HL-60/S4 (cell line): ENCODE data around the gene RAET1E.
"Not testable (repeated sequence)": the region's sequence is repeated elsewhere in the genome, so short reads cannot be mapped to it uniquely, and the experiment has no call there.

Experiments
- in situ Hi-C: fragments of 300-500 bp; cut with MboI; formaldehyde crosslinking; loops from 2 replicates; pipeline ENCODE4 v1.14.3; 2022; ENCODE audit warnings: low sequenced_read_pairs

RAET1E gene

GRCh38 chr6:149913085-149913484 is 15.2 kb upstream of the RAET1E start:
- in situ Hi-C loops, result no loop called here

DNA sequence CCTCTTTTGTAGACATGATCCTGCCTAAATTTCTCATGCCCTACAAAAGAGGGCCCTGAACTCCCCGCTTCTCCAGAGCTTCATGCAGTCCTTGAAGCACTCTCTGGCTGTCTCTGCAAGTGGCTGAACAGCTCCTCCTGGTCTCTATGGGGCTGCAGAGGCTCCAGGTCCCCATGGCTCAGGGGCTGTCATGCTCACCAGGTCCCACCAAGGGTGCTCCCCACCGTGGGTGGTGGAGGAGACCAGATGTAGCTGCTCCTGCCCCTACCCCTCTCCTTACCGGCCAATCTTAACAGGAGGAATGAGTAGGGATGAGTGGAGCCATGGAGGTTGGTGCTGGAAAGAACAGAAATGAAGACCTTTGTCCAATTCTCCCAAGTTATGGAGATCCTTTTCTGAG is 14.8 kb upstream of the RAET1E start:
- in situ Hi-C loops, result not testable (repeated sequence)

- in situ Hi-C loops, result no loop called here
Measured at GRCh38 chr6:149910721-149911151, 12.8 kb upstream of the RAET1E start.

- in situ Hi-C loops, result no loop called here
Measured at GRCh38 chr6:149909701-149910470, 12.0 kb upstream of the RAET1E start.

DNA sequence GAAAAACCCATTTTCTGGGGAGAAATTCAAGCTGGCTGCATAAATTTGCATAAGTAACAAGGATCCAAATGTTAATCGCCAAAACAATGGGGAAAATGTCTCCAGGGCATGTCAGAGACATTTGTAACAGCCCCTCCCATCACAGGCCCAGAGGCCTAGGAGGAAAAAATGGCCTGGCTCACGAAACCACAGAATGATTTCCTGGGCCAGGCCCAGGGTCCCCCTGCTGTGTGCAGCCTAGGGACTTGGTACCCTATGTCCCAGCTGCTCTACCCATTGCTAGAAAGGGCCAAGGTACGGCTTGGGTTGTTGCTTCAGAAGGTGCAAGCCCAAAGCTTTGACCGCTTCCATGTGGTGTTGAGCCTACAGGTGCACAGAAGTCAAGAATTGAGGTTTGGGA is 10.6 kb upstream of the RAET1E start:
- in situ Hi-C loops, result not testable (repeated sequence)

- in situ Hi-C loops, result no loop called here
Measured at GRCh38 chr6:149907317-149907716, 9.4 kb upstream of the RAET1E start.

DNA sequence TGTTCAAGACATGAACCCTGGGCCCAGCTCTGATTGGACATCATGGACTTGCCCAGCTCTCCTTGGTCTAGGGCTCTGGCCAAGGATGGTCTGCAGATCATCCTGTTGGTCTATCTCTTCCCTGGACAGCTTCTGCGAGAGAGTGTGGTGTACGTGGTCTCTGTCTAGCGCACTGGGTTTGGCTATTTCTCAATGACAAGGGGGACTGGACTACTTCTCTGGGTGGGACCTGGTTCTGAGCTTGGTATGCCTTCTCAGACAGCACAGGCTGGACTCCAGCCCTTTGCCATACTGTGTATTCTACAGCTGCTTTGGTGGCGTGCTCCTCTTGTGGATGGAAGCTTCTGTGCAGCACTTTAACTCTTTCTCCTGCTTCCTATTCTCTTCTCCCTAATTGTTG is 8.5 kb upstream of the RAET1E start:
- in situ Hi-C loops, result no loop called here

GRCh38 chr6:149905911-149906371 is 8.0 kb upstream of the RAET1E start:
- in situ Hi-C loops, result no loop called here

DNA sequence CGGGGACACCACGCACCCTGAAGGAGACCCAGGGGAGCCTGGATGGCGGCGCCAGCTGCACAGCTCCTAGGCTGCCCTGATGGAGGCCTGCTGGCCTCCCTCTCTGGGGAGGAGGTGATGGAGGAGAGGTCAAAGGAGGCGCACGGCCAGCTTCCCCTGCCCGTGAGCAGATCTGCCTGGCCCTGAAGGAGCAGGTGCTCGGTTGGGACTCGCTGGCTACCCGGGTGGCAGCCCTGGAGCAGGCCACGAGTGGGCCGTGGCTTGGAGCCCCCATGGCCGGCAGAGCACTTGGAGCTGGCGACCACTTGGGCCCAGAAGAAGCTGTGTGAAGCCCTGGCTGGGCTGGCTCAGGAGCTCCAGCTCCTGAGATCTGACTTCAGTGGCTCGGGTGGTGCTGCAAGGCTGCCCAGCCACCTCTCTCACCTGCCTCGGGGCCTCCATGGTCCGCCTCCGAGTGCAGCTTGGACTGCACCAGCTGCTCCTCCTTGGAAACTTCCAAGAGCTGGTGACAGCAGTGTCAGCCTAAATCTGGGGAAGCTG is 7.5 kb upstream of the RAET1E start:
- in situ Hi-C loops, result no loop called here

GRCh38 chr6:149904661-149905370 is 6.9 kb upstream of the RAET1E start:
- in situ Hi-C loops, result no loop called here

DNA sequence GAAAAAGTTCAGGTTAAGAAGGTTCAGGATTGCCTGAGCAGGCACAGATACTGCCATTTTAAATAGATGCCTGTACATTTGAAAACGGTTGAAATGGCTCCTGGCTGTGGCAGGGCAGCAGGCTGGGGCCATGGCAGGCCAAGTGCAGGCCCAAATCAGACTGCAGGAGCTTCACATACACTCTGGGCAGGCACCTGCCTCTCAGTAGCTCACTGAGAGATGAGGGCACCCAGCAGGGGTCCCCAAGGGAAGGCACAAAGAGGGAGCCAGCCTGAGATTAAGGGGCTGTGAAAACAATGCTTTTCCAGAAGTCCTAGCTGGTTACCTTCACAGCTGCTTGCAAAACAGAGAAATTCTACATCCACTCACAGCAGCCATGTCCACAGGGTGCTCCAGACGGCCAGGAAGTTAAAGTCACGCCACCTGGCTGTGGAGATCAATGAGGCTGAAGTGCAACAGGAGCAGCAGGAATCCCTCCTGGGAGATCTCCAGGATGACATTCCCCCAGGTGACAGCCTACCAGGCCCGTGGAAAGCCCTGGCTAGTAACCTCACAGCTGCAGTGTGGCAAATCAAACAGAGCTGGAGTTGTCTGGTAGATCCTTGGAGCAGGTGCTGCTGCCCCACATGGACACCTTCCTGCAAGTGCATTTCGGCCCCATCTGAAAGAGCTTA is 6.2 kb upstream of the RAET1E start:
- in situ Hi-C loops, result no loop called here

DNA sequence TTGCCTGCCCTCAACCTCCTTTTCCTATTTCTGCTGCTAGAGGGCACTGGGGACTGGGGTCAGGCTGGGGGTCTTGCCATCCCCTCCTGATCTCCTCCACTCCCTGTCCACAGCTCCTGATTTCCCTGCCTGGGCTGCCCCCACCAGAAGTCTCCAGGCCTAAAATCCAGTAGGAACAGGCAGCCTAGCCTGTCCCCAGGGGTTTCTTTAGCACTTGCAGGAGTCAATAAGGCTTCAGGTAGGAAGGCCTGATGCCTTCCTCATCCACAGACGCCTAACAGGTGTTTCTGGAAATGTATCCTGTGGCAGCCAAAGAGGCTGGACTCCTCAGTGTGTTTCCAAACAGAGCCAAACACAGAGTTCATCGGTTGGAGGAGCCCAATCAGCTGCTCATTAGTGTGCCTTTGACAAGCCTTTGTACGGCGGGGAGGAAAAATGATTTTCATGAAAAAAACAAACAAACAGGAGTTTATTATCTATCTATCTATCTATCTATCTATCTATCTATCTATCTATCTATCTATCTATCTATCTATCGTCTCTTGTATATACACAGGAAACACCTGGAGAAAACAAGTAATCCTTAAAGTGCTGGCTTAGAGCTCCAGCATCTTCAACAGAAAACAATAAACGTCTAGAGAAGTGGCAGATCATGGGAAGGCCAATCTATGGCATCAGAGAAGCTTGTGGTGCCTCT is 3.7 kb upstream of the RAET1E start:
- in situ Hi-C loops, result no loop called here

DNA sequence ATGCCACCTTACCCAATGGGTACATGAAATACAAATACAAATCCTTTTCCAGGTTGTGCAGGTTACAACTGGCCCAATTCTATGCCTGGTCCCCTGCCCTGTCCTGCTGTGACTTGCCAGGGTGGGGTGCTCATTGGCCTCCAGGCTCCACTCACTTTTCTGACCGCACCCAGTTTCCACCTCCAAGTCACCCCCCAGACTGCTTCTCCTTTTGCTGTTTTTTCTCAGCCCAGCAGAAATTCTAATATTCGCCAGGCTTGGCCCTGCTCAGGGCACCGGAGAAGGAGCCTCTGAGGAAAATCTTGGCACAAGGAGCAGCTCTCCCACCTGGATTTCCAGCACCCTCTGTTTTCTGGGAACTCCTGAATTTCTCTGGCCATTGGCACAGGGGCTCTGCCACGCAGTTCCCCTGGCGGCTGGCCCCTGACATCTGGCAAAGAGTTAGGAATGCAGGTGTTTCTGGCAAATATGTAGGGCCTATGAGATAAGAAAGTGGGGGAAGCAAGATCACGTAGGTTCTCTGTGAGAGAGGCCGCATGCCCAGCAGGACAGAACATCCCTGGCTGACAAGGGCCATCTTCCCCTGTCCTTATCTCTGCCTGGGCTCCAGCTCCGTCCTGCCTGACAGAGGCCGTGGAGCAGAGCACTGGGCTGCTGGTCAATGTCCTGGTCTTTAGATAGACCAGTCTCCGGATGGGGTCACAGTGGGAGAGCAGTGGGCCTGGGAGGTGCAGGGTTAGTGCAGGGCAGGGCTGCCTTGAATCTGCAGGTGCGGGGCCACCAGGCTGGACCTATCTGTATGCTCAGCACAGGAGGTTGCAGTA is 2.9 kb upstream of the RAET1E start:
- in situ Hi-C loops, result no loop called here

DNA sequence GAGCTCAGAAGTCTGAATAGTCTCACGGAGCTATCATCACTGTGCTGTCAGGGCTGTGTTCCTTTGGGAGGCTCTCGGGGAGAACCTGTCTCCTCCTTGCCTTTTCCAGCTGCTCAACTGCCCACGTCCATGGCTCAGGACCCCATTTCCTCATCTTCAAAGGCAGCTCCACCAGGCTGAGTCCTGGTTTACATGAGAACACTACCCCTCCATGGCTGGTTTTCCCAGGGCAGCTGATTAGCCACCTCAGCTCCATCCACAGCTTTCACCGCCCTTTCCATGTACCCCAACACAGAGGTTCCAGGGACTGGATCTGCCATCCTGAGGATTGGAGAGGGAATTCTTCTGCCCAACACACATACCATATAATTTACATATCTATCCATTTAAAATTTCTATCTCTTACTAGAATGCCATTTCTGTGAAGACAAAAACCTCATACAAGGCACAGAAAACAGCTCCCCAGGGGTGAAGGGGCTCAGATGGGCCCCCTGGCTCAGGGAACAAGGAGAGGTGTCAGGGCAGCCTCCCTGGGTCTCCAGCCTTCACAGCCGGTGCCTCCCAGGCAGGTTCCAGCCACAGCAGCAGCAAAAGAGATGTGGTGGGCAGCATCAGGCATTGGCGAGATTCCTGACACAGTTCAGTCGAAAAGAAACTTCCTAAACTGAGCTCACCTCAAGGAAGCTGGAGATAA is 2.2 kb upstream of the RAET1E start:
- in situ Hi-C loops, result no loop called here

DNA sequence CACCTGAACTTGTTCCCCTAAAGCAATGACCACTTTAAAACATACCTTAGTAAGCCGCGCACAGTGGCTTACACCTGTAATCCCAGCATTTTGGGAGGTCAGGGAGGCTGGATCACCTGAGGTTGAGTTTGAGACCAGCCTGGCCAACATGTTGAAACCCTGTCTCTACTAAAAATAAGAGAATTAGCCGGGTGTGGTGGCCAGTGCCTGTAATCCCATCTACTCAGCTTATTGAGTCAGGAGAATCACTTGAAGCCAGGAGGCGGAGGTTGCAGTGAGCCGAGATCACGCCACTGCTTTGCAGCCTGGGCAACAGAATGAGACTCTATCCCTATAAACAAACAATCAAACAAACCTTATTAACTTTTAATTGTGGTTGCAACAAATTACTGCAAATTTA is 1.6 kb upstream of the RAET1E start:
- in situ Hi-C loops, result no loop called here

GRCh38 chr6:149898966-149899365 is 1.1 kb upstream of the RAET1E start:
- in situ Hi-C loops, result no loop called here

- in situ Hi-C loops, result no loop called here
Measured at GRCh38 chr6:149897015-149897697, 757 bp downstream of the RAET1E start.

DNA sequence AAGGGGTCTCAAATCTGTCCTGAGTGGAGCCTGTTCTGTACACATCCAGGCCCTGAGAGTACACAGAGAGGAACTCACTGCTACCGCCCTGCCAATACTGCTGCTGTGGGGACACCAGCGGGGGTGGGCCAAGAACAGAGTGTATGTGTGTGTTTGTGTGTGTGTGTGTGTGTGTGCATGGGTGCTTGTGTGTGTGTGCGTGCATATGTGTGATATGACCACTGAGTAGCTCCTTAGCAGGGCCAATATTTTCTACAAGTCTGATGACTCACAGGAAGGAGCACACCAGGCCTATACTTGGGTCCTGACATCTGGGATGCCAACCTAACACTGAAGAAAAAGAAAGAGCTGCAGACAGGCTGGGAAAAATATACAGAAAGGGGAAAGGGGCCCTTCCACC is 1.4 kb downstream of the RAET1E start:
- in situ Hi-C loops, result no loop called here

DNA sequence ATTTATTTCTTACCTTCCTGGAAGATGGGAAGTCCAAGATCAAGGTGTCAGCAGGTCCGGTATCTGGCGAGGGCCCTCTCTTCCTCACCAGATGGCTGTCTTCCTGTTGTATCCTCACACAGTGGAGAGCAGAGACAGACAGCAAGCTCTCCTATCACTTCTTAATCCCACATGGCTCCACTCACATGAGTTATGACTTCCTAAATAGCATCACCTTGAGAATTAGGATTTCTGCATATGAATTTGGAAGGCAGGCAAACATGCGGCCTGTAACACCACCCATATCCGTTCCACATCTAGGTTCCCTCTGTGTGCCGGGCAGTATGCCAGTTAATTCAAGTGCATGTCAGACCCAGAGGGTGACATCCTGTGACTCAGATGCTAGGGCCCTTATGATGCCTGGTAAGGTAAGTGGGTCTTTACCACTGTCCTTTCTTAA is 2.1 kb downstream of the RAET1E start:
- in situ Hi-C loops, result no loop called here
